Fibroblast of mammary gland (primary cell): Measurements from ENCODE around the gene F8A2.
"Not testable (repeated sequence)": the region's sequence is repeated elsewhere in the genome, so short reads cannot be mapped to it uniquely, and the experiment has no call there.

Experiments
- DNase-seq: peaks from one replicate; pipeline ENCODE4 v3.0.0-alpha.2; 2010; ENCODE audit warnings: low read depth
- H3K4me3 ChIP-seq: 2 replicates; pipeline ENCODE4 v1.5.1; 2011; ENCODE audit warnings: low read depth, mild to moderate bottlenecking, low read length, moderate library complexity; ENCODE audit not compliant: control insufficient read depth
- CTCF ChIP-seq: conservative IDR thresholded peaks from 2 replicates; pipeline ENCODE4 v1.5.1; 2011; ENCODE audit warnings: low read depth, low read length, inconsistent platforms; ENCODE audit not compliant: control insufficient read depth, insufficient read depth

F8A2 gene

GRCh38 chrX:155381843-155382528 is at the start of gene F8A2:
F8A2 (plus strand) TSS chrX:155382095; CDS start chrX:155382115, 20 bp downstream.
- DNase-seq, H3K4me3 ChIP-seq: not testable (repeated sequence)

DNA sequence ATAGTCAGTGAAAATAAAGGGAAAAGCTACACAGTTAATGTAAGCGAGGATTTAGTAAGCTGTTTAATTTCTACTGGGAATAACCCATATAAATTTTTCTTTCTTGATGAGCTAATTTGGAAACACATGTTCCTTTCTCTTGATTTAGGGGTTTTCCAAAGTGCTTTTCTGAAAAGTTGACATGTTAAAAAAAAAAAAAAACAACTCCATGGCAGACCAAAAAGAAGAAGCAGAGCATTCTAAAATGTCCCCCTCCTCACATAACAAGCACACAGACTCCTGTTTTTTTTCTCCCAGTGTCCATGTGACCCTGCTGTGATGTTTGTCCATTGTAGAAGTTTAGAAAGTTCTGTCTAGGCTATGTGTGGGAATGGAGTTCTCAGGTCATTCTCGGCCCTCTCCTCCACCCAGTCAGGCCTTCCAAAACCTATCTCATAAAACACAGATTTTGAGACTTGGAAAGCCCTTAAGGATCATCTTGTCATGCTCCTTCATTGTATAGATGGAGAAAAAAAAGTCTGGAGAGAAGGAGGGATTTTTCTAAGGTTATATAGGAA is 48.3 kb upstream of the F8A2 start:
- no peak for TF ChIP-seq CTCF
- H3K4me3 ChIP-seq: no peak overlapping the region
- DNase-seq: no peak

DNA sequence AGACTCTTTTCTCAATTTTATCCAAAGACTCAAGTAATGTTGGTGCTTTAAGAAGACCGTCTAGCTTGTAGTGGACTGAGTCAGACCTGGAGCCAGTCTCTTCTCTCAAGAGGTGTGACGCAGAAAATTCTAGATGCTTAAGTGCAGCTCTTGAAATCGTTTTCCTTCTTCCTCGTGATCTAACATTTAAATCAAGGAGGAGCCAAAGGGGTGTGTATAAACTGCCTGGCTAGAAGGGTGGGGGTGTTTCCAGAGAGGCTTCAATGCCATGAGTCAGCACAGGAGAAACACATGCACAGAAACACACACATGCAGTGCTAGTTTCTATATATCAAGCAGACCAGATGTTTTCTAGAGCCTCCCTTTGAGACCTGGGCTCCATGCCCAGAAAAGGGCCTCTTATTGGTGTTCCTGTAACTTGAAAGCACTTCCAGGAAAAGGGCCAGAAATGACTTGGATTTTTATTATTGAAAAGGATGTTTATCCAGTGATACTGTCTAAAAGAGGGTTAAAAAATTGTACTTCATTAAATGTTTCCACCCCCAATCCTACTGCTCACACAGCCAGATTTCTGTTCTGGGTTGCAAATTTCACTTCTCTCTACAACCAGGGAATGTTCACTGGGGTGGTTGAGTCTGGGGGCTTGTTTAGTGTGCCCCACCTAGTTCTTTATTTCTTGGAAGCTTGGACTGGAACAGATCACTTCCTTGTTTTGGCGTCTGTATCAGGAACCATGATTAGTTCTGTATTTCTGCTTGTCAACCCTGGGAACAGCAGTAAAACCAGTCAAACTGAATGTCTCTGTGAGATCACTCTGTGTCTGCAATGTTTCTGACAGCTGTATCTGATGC is 47.2 kb upstream of the F8A2 start, which contains the start of gene CLIC2:
CLIC2 (minus strand) TSS at position 129 of the 851 bp plus-strand sequence. CDS start 187 bp downstream, outside the sequence.
- no peak within 1 kb of the TSS for H3K4me3 ChIP-seq
- TF ChIP-seq CTCF: no peak
- DNase-seq: peak; percentile 95

DNA sequence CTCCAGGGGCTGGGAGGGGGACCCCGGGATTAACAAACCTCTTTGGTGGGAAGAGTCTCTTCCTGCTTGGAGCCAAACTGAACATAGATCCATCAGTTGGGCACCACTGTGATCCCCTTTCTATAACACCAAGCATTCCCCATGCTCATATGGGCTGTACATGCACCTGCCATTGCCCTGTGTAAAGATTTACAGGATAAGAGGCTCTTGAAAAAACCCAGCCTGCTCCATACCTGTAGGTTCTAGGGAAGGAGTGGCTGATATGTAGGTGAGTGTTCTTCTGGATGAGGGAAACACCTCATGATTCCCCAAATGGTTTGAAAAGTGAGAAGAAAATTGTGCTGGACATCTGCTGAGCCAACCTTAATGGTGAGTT is 46.6 kb upstream of the F8A2 start:
- not testable (repeated sequence) for DNase-seq

DNA sequence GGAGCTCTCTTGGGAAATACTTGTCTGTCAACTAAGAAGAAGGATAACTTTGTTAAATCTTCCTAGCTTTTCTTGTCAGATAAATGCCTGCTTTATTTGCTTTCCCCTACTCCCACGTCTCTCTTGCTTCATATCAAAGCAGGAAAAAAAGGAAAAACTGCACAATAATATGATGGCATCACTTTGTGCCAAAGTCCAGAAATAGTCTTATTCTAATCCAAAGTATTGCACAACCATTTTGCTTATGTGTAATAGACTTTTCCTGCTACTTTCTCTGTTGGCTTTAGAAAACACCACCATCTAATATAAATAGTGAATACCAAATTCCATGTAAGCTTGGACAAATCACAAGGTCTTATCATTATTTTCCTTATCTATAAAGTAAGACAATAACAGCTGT is 36.2 kb upstream of the F8A2 start:
- not testable (repeated sequence) for DNase-seq, H3K4me3 ChIP-seq

More for the DNA sequence above, 46.6 kb upstream of the F8A2 start:
- H3K4me3 ChIP-seq: not testable (repeated sequence)

DNA sequence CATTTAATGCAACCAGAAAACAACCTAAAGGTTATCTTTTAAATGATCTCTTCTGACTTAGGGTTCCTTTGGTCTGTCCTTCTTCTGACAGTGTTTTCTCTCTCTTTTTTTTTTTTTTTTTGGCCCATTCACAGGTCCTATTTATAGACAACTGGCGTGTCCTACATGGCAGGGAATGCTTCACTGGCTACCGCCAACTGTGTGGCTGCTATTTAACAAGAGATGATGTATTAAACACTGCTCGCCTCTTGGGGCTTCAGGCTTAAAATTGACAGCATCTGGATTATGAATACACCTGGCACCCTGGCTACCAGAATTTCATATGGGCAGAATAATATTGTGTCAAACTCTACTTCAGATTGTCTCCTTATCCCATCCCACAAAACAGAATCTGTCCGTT is 32.4 kb upstream of the F8A2 start:
- not testable (repeated sequence) for DNase-seq, H3K4me3 ChIP-seq

DNA sequence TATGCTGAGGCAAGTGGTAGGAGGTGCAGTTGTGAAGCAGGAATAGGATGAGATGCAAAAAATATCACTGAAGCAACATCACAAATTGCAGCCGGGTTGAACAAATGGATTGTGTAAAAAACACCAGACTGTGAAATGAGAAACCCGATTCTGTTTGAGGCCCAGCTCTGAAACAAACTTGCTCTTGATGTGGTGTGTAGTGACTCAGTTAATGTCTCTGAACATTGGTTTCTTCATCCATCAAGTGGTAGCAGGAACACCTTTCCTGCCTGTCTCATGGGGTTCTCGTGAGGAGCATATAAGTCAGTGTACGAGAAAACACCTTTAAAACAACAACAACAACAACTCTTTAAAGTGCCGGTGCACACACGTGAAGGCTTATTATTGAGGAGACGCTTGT is 18.2 kb upstream of the F8A2 start:
- not testable (repeated sequence) for DNase-seq, H3K4me3 ChIP-seq

DNA sequence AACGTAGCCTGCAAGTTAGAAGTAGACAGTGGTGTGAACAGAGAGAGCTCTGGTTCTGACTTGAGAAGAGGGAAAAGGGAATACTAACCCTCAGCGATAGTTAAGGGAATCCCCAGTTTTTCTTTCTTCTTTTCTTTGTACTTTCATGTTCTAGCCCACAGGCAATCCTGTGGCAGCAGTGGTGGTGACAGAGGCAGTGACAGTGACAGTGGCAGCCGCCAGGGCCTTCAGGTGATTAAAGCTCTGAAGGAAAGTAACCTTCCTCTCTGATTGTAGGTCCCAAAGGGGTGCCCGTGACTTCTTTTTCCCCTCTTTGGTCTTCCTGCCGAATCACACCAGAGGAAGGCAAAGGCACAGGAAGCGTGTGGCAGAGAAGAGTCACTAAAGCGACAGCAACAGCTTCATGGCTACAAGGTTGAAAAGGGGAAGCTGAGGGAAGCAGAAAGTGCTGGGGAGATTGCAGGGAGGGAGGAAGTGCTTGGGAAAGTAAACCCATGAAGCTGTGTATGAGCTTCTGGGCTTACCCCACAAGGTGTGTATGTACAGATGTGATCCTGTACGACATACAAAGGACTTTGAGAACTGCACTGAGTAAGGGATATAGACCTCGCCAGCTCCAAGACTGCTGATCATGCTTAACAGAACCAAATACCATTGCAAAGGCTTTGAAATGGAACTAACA is 8.0 kb upstream of the F8A2 start:
- DNase-seq, H3K4me3 ChIP-seq: not testable (repeated sequence)

- not testable (repeated sequence) for DNase-seq, H3K4me3 ChIP-seq
These were observed 2.1 kb upstream of the F8A2 start for GRCh38 chrX:155379802-155380201.

GRCh38 chrX:155382529-155382967 is 653 bp downstream of the F8A2 start:
- DNase-seq, H3K4me3 ChIP-seq: not testable (repeated sequence)

- no peak overlapping the region for H3K4me3 ChIP-seq
- TF ChIP-seq CTCF: no peak
- no peak for DNase-seq
These were observed 7.7 kb downstream of the F8A2 start for GRCh38 chrX:155389634-155390033.

- H3K4me3 ChIP-seq, DNase-seq: not testable (repeated sequence)
These were observed 12.9 kb downstream of the F8A2 start for GRCh38 chrX:155394747-155395276.
